MCF 10A (cell line): ENCODE results near the gene CTBP2. TPM values are rescaled to one million over a fixed set of nuclear protein-coding genes. Genes with fewer than 3 reads are reported as not detected.

Source experiments
- BruUV-seq: library from RNA; stranded (reverse); fragments of 400-500 nt; replicated peaks from 2 replicates; lab custom pipeline; 2021; lab: Mats Ljungman, UMichigan
- CTCF ChIA-PET: fragments of 300-600 bp; sonication (Branson Sonifier 250); formaldehyde crosslinking; extraction: SDS; loops from one replicate; lab custom pipeline; 2021; ENCODE audit warnings: antibody characterized with exemption, inconsistent platforms; lab: Yijun Ruan, JAX
- POLR2A ChIA-PET: fragments of 300-600, 350-650 bp; sonication (Branson Sonifier 250); formaldehyde crosslinking; extraction: SDS; loops from one replicate; lab custom pipeline; 2020; ENCODE audit warnings: antibody characterized with exemption, inconsistent platforms; lab: Yijun Ruan, JAX
- DNase-seq: peaks from one replicate; pipeline ENCODE4 v3.0.0-alpha.2; 2018; ENCODE audit not compliant: unreplicated experiment
- H3K27ac Mint-ChIP-seq: one replicate; pipeline ENCODE4 v1.8.0; 2022; ENCODE audit warnings: mild to moderate bottlenecking, low read depth, mixed read lengths; ENCODE audit not compliant: unreplicated experiment
- H3K27me3 Mint-ChIP-seq: one replicate; pipeline ENCODE4 v1.8.0; 2022; ENCODE audit warnings: mixed read lengths; ENCODE audit not compliant: insufficient read depth, unreplicated experiment
- H3K36me3 Mint-ChIP-seq: one replicate; pipeline ENCODE4 v1.8.0; 2022; ENCODE audit warnings: mild to moderate bottlenecking, moderate library complexity, mixed read lengths; ENCODE audit not compliant: insufficient read depth, unreplicated experiment
- H3K4me1 Mint-ChIP-seq: one replicate; pipeline ENCODE4 v1.8.0; 2022; ENCODE audit warnings: mixed read lengths; ENCODE audit not compliant: insufficient read depth, unreplicated experiment
- H3K4me3 Mint-ChIP-seq: one replicate; pipeline ENCODE4 v1.8.0; 2022; ENCODE audit warnings: mild to moderate bottlenecking, moderate library complexity, mixed read lengths; ENCODE audit not compliant: unreplicated experiment
- H3K9me3 Mint-ChIP-seq: one replicate; pipeline ENCODE4 v1.8.0; 2022; ENCODE audit warnings: mixed read lengths; ENCODE audit not compliant: unreplicated experiment
- CTCF ChIP-seq: fragments of 200-600 bp; IDR thresholded peaks from one replicate; pipeline ENCODE4 v1.8.0; 2022; ENCODE audit warnings: antibody characterized with exemption, mild to moderate bottlenecking; ENCODE audit not compliant: unreplicated experiment
- intact Hi-C: fragments of 100-400 bp; cut with micrococcal nuclease; formaldehyde crosslinking; loops from 2 replicates; pipeline ENCODE4 v1.14.1; 2022
- total RNA-seq: library from RNA; stranded (reverse); gene quantifications from 2 replicates; pipeline ENCODE4 v1.2.3, GENCODE V29; 2022

The CTBP2 gene
- total RNA-seq, 1 experiment from 2014 or later, result 152 TPM

DNA sequence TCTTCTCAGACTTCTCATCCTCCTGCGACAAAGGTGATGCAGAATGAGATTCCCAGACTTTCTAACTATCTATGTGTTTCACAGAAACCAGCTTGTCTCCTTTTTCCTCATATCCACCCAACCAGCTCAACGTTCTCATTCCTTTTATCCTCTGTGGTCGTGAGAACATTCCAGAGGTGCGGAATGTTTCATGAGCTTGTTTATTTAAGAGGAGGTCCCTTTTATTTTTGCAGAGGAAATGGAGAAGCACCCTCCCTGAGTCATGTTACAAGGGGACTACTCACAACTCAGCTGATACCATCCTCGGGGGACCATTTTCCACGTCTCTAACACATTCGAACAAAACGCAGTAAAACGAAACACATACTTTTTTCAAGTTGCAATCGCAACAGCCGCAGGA lies 125.2 kb downstream of the CTBP2 start:
- H3K27ac Mint-ChIP-seq, result peak overlapping the region; percentile 91
- H3K9me3 Mint-ChIP-seq, result no peaks in the 10 kb centered on the region
- ChIA-PET POLR2A (interaction anchor here (1.1 kb wide), 1 partner anchor 60 kb away, joined by 3 read pairs; no protein-coding TSS in a partner anchor), CTCF (interaction anchor here (0.6 to 6.1 kb wide), 4 partner anchors 13 to 1725 kb away, joined by 3 to 40 read pairs (median 4); no protein-coding TSS in a partner anchor)
- no TSS peak for BruUV-seq
- H3K4me3 Mint-ChIP-seq, result no peak overlapping the region
- DNase-seq, result peak; percentile 61
- peaks cover 41% of the 10 kb centered on the region for H3K4me1 Mint-ChIP-seq
- peaks cover 43% of the 10 kb centered on the region for H3K36me3 Mint-ChIP-seq
- intact Hi-C loops, result no loop called here
- no peak for TF ChIP-seq CTCF
- H3K27me3 Mint-ChIP-seq, result no peaks in the 10 kb centered on the region

GRCh38 chr10:125034675-125035074 lies 125.7 kb downstream of the CTBP2 start:
- no peak for TF ChIP-seq CTCF
- H3K9me3 Mint-ChIP-seq, result no peaks in the 10 kb centered on the region
- peaks cover 47% of the 10 kb centered on the region for H3K36me3 Mint-ChIP-seq
- H3K27ac Mint-ChIP-seq, result no peak overlapping the region
- ChIA-PET CTCF (interaction anchor here (0.6 to 6.1 kb wide), 4 partner anchors 13 to 1726 kb away, joined by 3 to 40 read pairs (median 4); no protein-coding TSS in a partner anchor), POLR2A (no interaction called here)
- peaks cover 41% of the 10 kb centered on the region for H3K4me1 Mint-ChIP-seq
- H3K4me3 Mint-ChIP-seq, result no peak overlapping the region
- intact Hi-C loops, result no loop called here
- no TSS peak for BruUV-seq
- no peaks in the 10 kb centered on the region for H3K27me3 Mint-ChIP-seq
- no peak for DNase-seq

GRCh38 chr10:125033146-125033924 lies 127.0 kb downstream of the CTBP2 start:
- ChIA-PET CTCF (interaction anchor here (1.6 to 6.1 kb wide), 2 partner anchors 12 to 14 kb away, joined by 4 to 40 read pairs; no protein-coding TSS in a partner anchor), POLR2A (interaction anchor here (0.5 kb wide), 1 partner anchor 390 kb away, joined by 3 read pairs; no protein-coding TSS in a partner anchor)
- no peak for DNase-seq
- no TSS peak for BruUV-seq
- Mint-ChIP-seq H3K27me3 (no peaks in the 10 kb centered on the region), H3K4me1 (peaks cover 36% of the 10 kb centered on the region), H3K4me3 (no peak overlapping the region), H3K36me3 (peaks cover 45% of the 10 kb centered on the region), H3K9me3 (no peaks in the 10 kb centered on the region), H3K27ac (no peak overlapping the region)
- intact Hi-C loops, result no loop called here
- no peak for TF ChIP-seq CTCF

DNA sequence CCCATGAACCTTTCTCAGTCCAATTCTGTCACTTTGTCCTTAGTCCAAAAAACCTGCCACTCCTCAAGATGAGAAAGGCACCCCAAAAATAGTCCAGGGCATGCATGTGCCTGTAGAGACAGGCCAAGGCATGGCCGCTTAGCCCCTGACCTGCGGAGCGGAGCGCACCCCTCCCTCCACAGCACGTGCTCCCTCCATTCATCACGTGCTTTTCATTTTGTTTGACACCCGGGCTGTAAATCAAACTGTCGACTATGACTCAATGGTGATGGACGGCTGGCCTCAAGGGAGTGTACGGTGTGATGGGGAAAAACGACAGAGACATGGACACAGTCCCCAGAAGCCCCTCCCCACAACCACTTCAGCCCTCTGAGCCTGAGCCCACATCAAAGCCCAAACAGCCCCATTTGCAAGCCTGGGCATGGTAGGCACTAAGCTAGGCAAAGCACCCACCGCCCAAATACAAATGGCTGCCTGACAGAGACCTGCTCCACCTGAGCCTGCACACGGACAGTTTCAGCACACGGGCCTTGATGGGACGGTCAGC lies 127.8 kb downstream of the CTBP2 start:
- H3K4me3 Mint-ChIP-seq, result no peak overlapping the region
- no peak for TF ChIP-seq CTCF
- peaks cover 51% of the 10 kb centered on the region for H3K36me3 Mint-ChIP-seq
- no peak overlapping the region for H3K27ac Mint-ChIP-seq
- POLR2A ChIA-PET, result interaction anchor here (0.5 kb wide), 1 partner anchor 390 kb away, joined by 3 read pairs; no protein-coding TSS in a partner anchor
- BruUV-seq, result no TSS peak
- CTCF ChIA-PET, result interaction anchor here (1.6 to 6.1 kb wide), 2 partner anchors 13 to 15 kb away, joined by 4 to 40 read pairs; no protein-coding TSS in a partner anchor
- no peaks in the 10 kb centered on the region for H3K9me3 Mint-ChIP-seq
- intact Hi-C loops, result no loop called here
- H3K27me3 Mint-ChIP-seq, result no peaks in the 10 kb centered on the region
- no peak for DNase-seq
- peaks cover 30% of the 10 kb centered on the region for H3K4me1 Mint-ChIP-seq
